Measurements from ENCODE around the gene MICAL2. TPM values are rescaled to one million over a fixed set of nuclear protein-coding genes. Genes with fewer than 3 reads are reported as not detected.

The MICAL2 gene
- total RNA-seq, 1 experiment from 2014 or later, result 191 TPM

DNA sequence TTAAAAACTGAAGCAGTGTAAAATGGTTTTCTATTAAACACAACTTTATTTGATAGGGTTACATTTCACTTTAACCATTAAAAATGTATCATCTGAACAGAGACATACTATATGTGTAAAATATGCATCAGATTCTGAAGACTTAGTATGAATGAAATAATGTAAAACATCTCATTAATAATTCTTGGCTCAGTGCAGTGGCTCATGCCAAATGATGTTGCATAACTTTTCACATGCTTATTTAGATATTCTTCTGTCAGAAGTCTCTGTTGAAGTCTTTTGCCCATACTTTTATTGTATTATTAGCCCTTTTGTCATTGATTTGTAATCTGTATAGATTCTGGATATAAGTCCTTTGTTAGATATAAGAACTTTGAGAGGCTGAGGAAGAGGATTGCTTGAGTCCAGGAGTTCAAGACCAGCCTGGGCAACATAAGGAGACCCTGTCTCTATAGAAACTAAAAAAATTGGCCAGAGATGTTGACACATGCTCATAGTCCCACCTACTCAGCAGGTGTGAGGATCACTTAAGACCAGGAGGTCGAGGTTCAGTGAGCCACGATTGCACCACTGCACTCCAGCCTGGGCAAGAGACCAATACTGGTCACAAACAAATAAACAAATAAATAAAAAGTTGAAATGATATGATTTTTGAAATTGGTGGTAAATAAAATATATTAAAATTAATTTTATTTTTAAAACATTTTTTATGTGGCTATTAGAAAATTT lies 193.2 kb downstream of the MICAL2 start:
- no peaks in the 10 kb centered on the region for H3K4me1 Mint-ChIP-seq (ENCODE audit: low read depth, unreplicated experiment)
- H3K27ac Mint-ChIP-seq (ENCODE audit: unreplicated experiment), result no peak overlapping the region
- no TSS peak for BruUV-seq (replicated peaks)
- no peaks in the 10 kb centered on the region for H3K36me3 Mint-ChIP-seq (ENCODE audit: insufficient read depth, unreplicated experiment)
- intact Hi-C loops (cut with micrococcal nuclease; ENCODE audit: unreplicated experiment), result no loop called here
- H3K27me3 Mint-ChIP-seq (ENCODE audit: unreplicated experiment), result no peaks in the 10 kb centered on the region
- H3K4me3 Mint-ChIP-seq (ENCODE audit: low read depth, unreplicated experiment), result no peak overlapping the region
- no peak for DNase-seq
- TF ChIP-seq, protein P1, sequence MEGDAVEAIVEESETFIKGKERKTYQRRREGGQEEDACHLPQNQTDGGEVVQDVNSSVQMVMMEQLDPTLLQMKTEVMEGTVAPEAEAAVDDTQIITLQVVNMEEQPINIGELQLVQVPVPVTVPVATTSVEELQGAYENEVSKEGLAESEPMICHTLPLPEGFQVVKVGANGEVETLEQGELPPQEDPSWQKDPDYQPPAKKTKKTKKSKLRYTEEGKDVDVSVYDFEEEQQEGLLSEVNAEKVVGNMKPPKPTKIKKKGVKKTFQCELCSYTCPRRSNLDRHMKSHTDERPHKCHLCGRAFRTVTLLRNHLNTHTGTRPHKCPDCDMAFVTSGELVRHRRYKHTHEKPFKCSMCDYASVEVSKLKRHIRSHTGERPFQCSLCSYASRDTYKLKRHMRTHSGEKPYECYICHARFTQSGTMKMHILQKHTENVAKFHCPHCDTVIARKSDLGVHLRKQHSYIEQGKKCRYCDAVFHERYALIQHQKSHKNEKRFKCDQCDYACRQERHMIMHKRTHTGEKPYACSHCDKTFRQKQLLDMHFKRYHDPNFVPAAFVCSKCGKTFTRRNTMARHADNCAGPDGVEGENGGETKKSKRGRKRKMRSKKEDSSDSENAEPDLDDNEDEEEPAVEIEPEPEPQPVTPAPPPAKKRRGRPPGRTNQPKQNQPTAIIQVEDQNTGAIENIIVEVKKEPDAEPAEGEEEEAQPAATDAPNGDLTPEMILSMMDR (IDR thresholded peaks at IDR 0.05; ENCODE audit: unreplicated experiment), result no peak
- no peaks in the 10 kb centered on the region for H3K9me3 Mint-ChIP-seq (ENCODE audit: low read depth, unreplicated experiment)
- CTCF ChIA-PET, result no interaction called here

DNA sequence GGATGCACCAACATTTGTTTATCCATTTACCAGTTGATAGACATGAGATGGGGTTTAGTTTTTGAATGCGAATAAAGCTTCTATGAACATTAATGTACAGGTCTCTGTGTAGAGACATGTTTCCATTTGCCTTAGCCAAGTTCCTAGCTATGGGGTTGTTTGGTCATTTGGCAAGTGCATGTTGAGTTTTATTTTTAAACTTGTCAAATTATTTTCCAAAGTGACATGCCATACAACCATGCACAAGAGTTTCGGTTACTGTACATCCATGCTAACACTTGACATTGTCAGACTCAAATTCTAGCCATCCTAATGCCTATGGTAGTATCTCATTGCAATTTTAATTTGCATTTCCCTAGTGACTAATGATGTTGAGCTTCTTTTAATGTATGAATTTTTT lies 196.4 kb downstream of the MICAL2 start:
- no peak for DNase-seq
- CTCF ChIA-PET, result no interaction called here
- intact Hi-C loops (cut with micrococcal nuclease; ENCODE audit: unreplicated experiment), result no loop called here
- Mint-ChIP-seq H3K9me3 (ENCODE audit: low read depth, unreplicated experiment) (no peaks in the 10 kb centered on the region), H3K27me3 (ENCODE audit: unreplicated experiment) (no peaks in the 10 kb centered on the region), H3K4me3 (ENCODE audit: low read depth, unreplicated experiment) (no peak overlapping the region), H3K4me1 (ENCODE audit: low read depth, unreplicated experiment) (no peaks in the 10 kb centered on the region), H3K36me3 (ENCODE audit: insufficient read depth, unreplicated experiment) (no peaks in the 10 kb centered on the region), H3K27ac (ENCODE audit: unreplicated experiment) (no peak overlapping the region)
- TF ChIP-seq, protein P1 (IDR thresholded peaks at IDR 0.05; ENCODE audit: unreplicated experiment), result no peak
- BruUV-seq (replicated peaks), result no TSS peak

DNA sequence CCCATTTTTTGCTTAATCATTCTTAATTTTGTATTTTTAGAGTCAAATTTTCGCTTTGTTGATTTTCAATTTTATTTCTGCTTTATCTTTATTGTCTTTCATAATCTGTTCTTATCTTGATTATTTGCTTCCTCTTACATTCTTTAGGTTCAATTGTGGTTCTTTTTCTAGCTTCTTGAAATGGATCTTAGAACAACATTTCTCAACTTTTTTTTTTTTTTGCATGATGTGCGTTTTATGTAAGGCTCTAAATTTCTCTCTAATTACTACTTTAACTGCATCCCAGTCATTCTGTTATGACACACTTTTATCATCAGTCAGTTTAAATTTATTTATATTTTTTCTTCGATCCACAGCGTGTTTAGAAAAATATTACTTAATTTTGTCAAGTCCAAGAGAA lies 201.7 kb downstream of the MICAL2 start:
- Mint-ChIP-seq H3K27me3 (ENCODE audit: unreplicated experiment) (no peaks in the 10 kb centered on the region), H3K36me3 (ENCODE audit: insufficient read depth, unreplicated experiment) (no peaks in the 10 kb centered on the region), H3K27ac (ENCODE audit: unreplicated experiment) (no peak overlapping the region), H3K4me3 (ENCODE audit: low read depth, unreplicated experiment) (no peak overlapping the region), H3K4me1 (ENCODE audit: low read depth, unreplicated experiment) (no peaks in the 10 kb centered on the region), H3K9me3 (ENCODE audit: low read depth, unreplicated experiment) (peaks cover 2% of the 10 kb centered on the region)
- intact Hi-C loops (cut with micrococcal nuclease; ENCODE audit: unreplicated experiment), result no loop called here
- no TSS peak for BruUV-seq (replicated peaks)
- no peak for DNase-seq
- CTCF ChIA-PET, result no interaction called here
- TF ChIP-seq, protein P1 (IDR thresholded peaks at IDR 0.05; ENCODE audit: unreplicated experiment), result no peak

Small RNAs within 50 kb of the gene (microRNA-seq; reads per million reads assigned to microRNA genes)
- gene MIR6124, result not detected

Other genes starting within 250 kb of the MICAL2 start
- 11.9 and 14.6 TPM in 2 replicates for gene DKK3, start 102.0 kb upstream of the MICAL2 start, total RNA-seq (2022)